Dedifferentiated amniotic fluid mesenchymal stem cell (primary cell): ENCODE measurements around the gene RAB43.

Experiments used
- DNase-seq: peaks from one replicate; pipeline ENCODE4 v3.0.0-alpha.2; 2016; ENCODE audit errors: extremely low spot score

RAB43 gene

DNA sequence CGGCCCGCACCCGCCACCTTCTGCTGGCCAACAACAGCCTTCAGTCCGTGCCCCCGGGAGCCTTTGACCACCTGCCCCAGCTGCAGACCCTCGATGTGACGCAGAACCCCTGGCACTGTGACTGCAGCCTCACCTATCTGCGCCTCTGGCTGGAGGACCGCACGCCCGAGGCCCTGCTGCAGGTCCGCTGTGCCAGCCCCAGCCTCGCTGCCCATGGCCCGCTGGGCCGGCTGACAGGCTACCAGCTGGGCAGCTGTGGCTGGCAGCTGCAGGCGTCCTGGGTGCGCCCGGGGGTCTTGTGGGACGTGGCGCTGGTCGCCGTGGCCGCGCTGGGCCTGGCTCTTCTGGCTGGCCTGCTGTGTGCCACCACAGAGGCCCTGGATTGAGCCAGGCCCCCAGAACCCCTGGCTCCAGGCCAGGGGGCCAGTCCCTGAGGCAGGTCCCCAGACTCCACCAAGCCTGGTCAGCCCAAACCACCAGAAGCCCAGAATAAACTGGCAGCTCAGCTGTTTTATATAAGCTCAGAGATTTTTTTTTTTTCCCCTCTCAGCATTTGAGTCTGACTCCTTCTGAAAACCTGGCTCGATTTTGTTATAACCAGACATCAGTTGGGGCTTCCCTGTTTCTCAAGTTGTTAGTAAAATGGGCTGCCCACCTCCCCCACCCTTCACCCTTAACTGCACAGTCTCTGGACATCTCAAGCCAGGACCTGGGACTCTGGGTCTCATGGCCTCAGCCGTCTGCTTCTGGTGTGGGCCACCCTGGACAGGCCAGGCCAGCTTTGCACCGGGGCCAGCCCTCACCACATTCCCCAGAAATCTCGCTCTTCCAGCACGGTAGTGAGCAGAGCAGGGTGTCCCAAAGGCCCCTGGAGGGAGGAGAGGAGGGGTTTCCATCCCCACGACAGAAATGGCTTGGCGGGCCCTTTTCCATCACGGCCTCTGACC lies 59.4 kb downstream of the RAB43 start:
- DNase-seq, result no peak

DNA sequence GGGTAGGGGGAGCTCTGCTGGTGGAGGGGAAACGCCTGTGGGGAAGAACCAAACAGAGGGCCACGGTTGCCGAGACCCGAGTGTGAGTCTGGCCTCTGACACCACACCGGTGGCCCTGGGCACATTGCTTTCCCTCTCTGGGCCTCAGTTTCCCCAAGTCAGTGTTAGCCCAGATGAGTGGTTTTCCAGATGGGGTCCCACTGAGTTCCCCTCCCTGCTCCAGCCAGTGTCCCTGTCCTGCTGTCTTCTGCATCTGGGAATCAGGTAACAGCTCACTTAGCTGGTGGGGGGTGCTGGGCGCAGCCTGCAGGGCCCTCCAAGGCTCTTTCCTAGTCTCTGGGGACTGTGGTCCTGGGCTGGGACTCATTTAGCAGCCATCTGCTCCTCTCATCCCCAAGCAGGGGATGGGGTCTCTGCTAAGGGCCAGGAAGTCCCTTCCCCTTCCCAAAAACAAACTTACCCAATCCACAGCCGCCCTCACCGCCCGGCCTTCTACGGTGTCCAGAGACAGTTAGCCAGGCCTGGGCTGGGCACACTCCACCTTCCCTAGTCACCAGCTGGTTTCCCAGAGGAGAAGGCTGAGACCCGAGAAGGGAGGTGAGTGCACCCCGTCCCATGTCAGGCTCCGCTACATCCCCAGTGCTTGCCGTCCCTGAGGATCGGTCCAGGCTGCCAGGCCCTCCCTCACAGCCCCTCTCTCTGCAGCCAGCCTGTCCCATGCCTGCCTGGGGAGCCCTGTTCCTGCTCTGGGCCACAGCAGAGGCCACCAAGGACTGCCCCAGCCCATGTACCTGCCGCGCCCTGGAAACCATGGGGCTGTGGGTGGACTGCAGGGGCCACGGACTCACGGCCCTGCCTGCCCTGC lies 60.3 kb downstream of the RAB43 start:
- DNase-seq, result no peak

DNA sequence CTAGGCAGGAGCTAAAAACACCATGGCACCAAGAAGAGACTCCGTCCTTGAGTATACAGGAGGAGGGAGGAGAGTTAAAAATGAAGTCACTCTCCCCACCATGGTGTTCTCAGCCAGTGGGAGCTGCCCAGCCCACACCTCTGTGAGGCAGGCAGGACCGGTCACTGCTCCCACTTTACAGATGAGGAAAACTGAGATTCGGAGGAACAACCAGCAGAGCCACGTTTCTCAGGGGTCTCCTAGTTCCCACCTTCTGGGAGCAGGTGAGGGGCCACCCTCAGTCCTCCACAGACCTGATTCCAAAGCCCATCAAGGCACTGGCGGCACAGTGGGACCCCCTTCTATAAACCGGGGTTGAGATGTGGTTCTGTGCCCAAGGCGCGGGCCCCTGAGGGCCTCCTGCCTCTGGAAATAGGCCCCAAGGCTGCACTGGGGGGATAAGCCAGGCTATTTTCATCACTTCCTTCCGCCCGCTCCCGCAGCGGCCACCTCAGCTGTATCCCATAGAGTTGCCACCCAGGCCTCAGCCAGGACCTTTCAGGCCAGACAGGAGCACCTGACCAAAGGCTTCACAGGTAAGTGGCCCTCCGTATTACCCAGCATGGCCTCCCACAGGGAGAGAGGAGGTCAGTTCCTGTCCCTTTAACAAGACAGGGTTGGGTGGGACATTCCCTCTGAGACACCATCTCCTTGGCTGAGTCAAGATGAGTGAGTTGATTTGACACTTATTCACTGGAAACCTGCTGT lies 61.2 kb downstream of the RAB43 start, which contains the start of gene GP9:
Gene GP9 (plus strand): TSS at position 504 of the 747 bp plus-strand sequence. CDS start 961 bp downstream, outside the sequence.
- DNase-seq, result no peak

DNA sequence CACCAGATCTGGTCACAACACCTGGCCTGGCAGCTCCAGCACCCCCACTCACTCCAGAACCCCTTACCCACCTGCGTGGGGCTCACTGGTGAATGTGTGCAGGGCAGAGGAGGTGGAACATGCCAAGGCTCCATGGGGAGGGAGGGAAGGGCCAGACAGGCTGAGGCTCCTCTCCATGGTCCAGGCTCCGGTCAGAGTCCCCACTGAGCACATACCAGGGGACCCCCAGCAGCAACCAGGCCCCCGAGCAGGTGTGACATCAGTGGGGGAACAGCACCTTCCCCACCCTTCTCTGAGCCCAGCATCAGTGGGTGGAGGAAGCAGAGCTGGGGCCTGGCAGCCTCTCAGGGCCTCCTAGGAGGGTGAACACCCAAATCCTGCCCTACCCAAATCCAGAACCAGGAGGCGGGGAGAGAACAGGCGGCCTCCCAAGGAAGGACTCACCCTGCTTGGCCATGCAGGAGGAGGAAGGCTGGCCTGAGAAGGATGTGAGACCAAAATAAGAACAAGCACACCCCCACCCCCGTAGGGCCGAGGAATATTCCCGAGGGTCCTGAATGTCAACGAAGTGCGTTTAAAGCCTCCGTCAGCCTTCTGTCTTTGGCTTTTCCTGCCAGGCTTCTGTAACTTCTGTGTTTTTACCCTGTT lies 62.2 kb downstream of the RAB43 start:
- DNase-seq, result no peak

DNA sequence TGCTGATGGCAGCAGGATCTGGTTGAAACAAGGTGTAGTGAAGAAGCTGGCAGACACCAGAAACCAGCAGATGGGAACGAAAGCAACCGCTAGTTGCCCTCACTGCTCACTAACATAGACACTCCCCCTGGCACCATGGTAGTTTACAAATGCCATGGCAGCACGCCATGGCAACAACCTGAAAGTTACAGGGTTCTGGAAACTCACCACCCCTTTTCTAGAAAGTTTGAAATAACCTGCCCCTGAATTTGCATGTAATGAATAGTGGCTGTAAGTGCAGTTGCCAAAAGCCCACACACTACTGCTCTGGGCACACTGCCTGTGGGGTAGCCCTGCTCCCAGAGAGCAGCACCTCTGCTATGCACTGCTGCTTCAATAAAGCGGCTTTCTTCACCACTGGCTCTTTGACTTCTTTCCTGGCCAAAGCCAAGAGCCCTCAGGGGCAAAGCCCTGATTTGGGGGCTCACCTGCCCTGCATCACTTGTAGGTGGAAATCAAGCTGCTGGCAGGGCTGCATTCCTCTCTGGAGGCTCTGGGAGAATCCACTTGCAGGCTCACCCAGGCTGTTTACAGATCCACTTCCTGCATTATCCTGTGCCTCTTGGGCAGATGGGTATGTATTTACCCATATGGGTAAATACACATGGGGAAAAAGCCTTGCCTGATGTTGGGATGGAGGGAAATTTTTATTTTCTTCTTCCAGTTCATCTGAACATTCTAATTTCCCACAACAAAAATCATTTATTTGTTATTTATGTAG lies 63.0 kb downstream of the RAB43 start:
- no peak for DNase-seq

DNA sequence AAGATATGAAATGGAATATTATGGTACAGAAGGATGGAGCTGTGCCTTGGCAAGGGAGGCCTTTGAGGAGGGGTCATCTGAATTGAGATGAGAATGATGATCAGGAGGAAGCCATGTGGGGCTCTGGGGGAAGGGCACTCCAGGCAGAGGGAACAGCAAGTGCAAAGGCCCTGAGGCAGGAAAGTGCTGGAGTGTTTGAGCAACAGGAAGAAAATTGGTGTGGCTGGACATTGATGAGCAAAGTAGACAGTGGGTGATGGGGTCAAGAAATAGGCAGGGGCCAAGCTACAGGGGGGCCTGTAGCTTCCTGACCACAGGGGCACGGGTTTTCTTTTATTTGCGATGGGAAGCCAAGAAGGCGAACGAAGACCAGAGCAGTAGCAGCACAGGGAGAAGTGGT lies 64.4 kb downstream of the RAB43 start:
- no peak for DNase-seq

DNA sequence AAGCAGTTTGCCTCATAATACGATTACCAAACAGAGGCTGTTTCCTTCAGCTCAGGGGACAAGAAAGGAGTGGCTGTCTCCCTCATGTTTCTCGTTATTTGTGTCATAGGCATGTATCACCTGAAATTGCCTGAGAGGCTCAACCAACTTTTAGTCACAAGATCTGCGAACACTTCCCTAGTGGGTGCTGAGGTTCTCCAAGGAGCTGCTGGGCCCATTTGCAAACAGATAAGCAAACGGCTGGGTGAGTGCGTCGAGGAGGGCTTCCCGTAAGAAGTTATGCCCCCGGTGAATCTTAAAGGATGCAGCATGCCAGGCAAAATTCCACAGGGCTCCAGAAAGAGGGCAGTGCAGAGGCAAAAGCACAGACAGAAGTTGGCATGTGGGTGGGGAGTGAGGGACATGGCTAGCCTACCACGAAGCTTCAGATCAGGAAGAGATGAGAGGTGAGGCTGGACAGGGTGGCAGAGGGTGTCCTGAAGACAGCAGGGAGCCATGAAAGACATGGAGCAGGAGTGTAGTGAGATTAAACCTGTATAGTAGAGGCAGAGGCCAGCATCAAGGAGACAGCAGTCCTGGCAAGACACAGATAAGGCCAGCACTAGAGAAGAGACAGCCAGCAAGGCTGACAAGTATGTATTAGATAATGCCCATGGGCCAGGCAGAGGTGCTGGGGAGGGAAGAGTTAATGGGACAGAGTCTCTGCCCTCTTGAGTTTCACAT lies 65.0 kb downstream of the RAB43 start:
- DNase-seq, result no peak

DNA sequence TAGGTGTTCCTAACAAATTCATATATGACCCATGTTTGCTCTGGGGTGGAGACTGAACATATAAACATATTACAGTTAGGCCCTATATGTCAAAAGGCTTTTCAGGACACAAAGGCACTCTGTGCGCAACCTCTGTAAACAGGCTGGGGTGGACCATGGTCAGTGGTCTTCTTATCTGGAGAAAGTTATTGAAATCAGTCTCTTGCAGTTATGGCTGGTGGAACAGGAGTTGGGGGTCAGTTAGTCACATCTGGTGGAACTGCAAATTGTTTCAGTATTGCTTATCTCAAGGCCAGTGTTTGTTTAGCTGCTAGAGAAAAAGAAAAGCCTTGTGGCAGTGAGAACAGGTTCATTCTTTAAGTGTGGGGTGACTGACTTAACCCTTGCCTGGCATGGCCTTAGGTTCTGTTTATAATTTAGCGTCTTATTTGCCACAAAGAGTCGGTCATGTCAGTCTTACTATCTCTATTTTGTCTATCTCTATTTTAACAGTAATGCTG lies 66.9 kb downstream of the RAB43 start:
- no peak for DNase-seq

DNA sequence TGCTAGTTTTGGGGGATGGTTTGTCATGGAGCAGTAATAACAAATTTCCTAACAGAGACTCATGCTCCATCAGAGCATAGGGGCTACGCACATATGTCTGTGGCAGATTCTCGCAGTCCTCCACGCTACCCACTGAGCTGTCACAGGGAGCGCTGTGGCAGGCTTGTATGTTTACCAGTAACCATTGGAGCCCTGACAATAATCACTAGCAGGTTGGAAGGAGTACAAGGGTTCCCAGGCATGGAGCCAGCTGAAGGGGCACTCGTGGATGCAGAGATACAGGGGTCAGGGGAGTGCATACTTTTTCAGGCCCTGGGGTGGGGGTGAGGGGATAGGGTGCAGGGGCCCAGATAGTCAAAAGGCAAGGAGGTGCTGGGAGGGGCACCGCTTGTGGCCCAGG lies 68.9 kb downstream of the RAB43 start:
- no peak for DNase-seq

DNA sequence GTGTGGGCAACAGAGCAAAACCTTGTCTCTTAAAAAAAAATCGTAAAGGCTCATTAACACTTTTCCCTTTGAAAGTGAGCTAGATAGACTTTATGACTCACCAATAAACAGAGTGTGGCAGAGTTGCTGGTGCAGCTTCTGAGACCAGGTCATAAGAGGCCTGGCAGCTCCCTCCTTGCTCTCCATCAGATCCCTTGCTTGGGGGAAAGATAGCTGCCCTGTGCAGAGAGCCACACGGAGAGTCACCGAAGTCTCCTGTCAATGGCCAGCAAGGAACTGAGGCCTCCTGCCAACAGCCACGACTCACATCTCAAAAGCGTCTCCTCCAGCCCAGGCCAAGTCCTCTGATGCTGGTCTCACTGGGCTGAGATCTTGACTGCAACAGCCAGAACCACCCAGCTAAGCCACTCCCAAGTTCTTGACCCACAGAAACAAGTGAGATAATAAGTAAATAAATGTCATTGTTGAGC lies 69.7 kb downstream of the RAB43 start:
- no peak for DNase-seq

DNA sequence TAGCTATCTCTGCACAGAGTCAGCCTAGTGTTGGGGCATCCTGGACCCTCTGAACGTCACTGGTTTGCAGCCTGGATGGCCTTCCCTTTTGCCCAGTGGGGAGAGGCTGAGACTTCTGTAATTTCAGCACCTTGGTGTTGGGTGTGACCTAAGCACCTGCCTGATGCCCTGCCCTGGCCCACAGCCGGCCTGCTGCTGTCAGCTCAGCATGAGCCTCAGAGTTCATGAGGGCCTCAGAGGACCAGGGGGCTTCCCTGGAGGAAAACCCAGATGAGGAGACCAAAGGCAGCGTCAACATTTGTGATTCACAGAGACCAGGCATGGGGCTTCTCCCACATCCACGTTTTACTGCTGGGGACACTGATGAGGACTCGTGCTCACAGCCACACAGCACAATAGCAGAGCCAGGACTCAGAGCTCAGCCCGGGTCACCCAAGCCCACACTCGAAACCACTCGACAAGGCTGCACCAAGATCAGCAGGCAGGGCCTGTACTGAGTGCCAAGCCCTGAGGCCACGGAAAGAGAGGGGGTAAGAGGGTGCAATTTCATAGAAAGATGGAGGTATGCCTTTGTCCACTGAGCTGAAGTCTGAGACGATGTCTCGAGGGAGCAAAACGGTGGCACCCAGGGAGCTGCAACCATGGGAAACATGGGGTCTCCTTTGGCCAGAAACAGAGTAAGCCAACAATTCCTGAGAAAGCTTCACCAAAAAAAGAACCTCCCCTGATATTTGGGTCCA lies 70.9 kb downstream of the RAB43 start:
- DNase-seq, result no peak

DNA sequence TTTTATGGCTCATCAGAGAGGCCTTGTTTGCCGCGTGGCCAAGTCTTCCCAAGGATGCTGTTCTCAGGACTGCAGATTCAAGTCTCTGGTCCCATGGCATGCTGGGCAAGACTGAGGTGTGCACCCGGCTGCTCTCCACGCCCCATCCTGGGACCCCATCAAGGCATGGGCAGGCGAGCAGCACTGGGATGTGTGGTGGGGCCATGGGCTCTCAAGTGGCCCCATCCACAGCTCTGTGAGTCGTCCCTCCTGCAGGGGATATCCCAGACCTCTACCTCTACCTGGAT lies 74.1 kb downstream of the RAB43 start:
- no peak for DNase-seq

DNA sequence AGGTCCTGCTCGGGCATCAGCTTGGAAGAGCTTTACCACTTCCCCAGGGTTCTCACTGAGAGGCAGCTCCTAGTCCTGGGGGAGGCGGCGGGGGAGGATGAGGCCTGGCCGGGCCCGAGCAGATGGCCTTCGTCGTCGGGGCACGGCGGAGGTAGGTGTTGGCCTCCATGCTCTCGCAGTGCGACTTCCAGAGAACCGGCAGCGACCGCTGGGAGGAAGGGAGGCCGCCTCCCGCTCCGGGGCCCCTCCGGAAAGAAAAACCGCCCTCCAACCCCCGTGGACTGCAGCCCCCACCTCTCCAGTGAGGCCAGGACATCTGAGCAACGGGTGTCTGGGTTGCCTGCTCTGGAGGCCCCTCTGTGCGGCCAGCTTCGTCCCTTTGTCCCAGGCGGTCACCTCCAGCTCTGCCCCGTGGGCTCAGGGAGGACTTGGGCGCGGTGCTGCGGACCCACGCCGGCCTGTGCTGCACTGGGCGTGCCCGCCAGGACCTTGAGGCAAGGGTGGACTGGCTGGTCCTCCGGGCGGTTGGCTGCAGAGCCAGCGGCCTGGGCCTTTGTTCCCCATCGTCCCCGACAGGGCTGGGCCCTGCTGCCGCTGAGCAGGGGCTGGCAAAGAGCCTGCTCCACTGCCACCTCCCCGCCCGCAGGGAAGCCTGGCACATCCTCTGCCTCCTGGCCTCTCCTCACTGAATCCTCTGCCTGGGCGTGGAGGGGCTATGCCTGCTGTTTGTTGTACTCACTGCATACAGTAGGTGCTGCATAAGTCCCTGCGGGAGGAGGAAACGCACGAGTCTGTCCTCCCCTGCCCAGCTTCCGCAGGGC lies 74.7 kb downstream of the RAB43 start:
- DNase-seq, result no peak

DNA sequence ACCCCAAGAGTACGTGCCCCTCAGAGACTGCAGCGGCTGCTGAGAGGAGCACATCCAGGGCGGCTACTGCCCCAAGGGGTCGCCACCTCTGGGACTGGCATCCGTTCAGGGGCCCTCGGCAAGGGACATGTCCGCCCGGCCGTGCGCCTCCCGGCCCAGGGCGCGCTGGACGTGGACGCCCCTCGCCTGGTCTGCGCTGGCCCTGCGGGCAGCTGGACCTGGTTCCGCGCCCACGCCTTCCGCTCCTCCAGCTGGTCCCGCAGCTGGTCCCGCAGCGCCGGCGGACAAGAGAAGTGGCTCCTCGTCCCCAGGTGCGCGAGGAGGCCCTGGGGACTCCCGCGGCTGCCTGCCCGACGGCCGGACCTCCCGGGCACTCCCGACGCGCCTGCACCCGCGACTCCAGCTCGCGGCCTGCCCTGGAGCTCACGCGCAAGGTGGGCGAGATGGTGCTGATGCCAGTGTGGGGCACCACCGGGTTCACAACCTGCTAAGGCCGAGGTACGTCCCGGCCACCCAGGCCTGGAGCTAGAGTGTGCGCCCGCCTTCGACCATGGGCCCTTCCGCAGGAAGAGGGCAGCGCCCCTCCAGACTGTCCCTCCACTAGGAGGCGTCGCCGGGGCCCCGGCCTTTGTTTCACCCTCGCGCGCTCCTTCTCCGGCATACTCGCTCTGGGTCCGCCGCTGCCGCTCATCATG lies 75.4 kb downstream of the RAB43 start:
- DNase-seq, result no peak

DNA sequence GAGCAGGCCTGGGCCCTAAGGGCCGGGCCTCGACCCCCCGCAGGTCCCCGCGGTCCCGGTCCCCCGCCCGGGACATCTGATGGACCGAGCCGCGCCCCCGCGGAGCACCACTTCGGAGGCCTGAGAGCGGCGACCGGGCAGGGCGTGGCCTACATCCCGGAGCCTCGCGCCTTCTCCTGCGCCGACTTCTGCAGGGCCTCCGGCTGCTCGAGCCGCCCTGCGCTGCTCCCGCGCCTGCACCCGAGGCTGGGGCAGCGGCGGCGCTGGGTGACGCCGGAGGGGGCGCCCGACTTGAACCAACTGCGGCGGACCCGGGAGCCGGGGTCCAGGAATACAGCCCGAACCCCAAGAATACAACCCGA lies 75.9 kb downstream of the RAB43 start:
- no peak for DNase-seq

DNA sequence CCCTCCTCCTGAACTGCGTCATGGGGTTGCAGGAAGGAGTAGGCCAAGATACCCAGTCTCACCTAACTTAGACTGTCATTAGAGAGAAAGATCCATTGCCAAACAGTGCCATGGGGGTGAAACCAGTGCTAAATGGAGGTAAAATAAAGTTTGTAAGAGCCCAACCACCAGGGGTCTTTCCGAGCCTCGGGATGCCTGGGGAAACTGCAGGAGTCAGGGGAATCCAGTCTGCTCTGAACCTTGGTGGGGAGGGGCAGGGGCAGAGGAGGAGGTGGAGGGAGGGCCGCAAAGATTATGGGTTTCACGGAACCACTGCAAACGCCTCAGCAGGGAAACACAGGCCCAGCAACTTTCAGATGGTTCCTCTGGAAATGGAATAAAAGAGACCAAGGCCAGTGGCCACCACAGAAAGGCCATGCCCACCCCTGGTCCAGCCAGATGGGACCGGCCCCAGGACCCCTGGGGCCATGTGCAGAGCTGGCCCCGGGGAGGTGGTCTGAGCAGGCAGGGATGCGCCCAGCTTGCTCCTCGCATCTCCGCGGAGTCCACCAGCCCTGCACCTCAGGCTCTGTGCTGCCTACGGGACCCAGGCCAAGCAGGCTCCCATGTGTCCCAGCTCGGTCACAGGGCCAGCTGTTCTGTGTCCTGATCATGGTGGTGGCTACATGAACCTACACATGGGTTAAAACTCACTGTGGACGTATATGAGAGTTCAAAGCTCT lies 80.9 kb downstream of the RAB43 start:
- no peak for DNase-seq

DNA sequence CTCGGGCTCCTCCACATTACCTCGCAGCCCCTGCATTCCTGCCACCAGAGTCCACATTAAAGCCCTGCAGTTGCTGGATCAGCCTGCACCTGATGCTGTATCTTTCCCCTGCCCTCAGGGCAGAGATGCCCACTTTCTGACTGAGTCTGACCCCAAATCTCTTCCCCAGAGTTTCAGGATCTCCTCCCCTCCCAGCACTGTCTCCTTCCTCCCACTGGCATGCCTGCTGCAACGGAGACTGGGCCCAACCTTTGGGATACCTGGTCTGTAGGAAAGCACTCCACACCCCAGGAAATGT lies 81.6 kb downstream of the RAB43 start:
- DNase-seq, result no peak
